HCT116 (cell line): Measurements from ENCODE around the gene LAMC3. TPM values are rescaled to one million over a fixed set of nuclear protein-coding genes. Genes with fewer than 3 reads are reported as not detected.

Experiments used
- ATAC-seq: fragments of 200-7000 bp; cut with Tn5 transposase; 2 replicates; pipeline ENCODE4 v1.9.1; 2020; ENCODE audit warnings: mild to moderate bottlenecking, moderate library complexity
- BruUV-seq: library from RNA; stranded (reverse); fragments of 400-500 nt; replicated peaks from 2 replicates; lab custom pipeline; 2021; lab: Mats Ljungman, UMichigan
- CTCF ChIA-PET: fragments of 300-600 bp; sonication (Branson Sonifier 250); formaldehyde crosslinking; loops from one replicate; lab custom pipeline; 2021; ENCODE audit warnings: antibody characterized with exemption; lab: Charles Lee
- POLR2A ChIA-PET: fragments of 300-600, 350-600 bp; sonication (Branson Sonifier 250); formaldehyde crosslinking; loops from one replicate; lab custom pipeline; 2021; ENCODE audit warnings: antibody characterized with exemption; lab: Charles Lee
- RAD21 ChIA-PET, 2 experiments: fragments of 300-600 bp; sonication (Branson Sonifier 250); formaldehyde crosslinking; loops; one replicate each; lab custom pipeline; 2023; ENCODE audit warnings: low total read pairs in 2 of 2; ENCODE audit not compliant: uncharacterized antibody in 2 of 2, unreplicated experiment in 2 of 2, low non-redundant PET in 1 of 2; lab: Charles Lee
- DNase-seq: peaks from one replicate; pipeline ENCODE4 v3.0.0-alpha.2; 2010; ENCODE audit warnings: low read depth, low spot score
- H2AFZ ChIP-seq: fragments of 200-600 bp; shearing (Covaris generic), sonication (generic); 2 replicates; pipeline ENCODE4 v1.6.1; 2017; ENCODE audit warnings: low read depth, mixed run types, mixed read lengths, antibody characterized with exemption, low read length; ENCODE audit not compliant: poor library complexity, severe bottlenecking
- H3K27ac ChIP-seq: 2 replicates; pipeline ENCODE4 v1.5.1; 2012; ENCODE audit warnings: low read depth, low read length
- H3K27me3 ChIP-seq: fragments of 200-600 bp; sonication (generic); 2 replicates; pipeline ENCODE4 v1.6.1; 2016; ENCODE audit warnings: mixed run types, low read length, mixed read lengths; ENCODE audit not compliant: insufficient read depth
- H3K36me3 ChIP-seq, 2 experiments: fragments of 200-500 bp in 1 of 2; fragments of 200-600 bp in 1 of 2; sonication (Bioruptor generic) in 1 of 2; sonication (generic) in 1 of 2; 2 replicates each; pipeline versions ENCODE4 v1.5.1 to v1.6.1; 2014 to 2016; ENCODE audit warnings: low read length in 2 of 2, inconsistent platforms in 1 of 2, mixed read lengths in 1 of 2, mixed run types in 1 of 2; ENCODE audit not compliant: insufficient read depth in 2 of 2, control insufficient read depth in 1 of 2
- H3K4me1 ChIP-seq, 2 experiments: fragments of 200-600 bp in 1 of 2; sonication (generic) in 1 of 2; 2 replicates each; pipeline versions ENCODE4 v1.5.1 to v1.6.1; 2012 to 2017; ENCODE audit warnings: low read length in 2 of 2, inconsistent platforms in 1 of 2, mild to moderate bottlenecking in 1 of 2, mixed read lengths in 1 of 2, mixed run types in 1 of 2, moderate library complexity in 1 of 2; ENCODE audit not compliant: insufficient read depth in 2 of 2, control insufficient read depth in 1 of 2
- H3K4me2 ChIP-seq: fragments of 200-600 bp; sonication (generic); 2 replicates; pipeline ENCODE4 v1.6.1; 2017; ENCODE audit warnings: mixed run types, low read length, mixed read lengths
- H3K4me3 ChIP-seq, 2 experiments: fragments of 200-600 bp in 1 of 2; sonication (generic) in 1 of 2; replicated peaks in 1 of 2; 2 replicates each; pipeline ENCODE4 v1.5.1; 2011 to 2016; ENCODE audit warnings: low read length in 2 of 2, control low read depth in 1 of 2, low read depth in 1 of 2, mild to moderate bottlenecking in 1 of 2, mixed read lengths in 1 of 2, mixed run types in 1 of 2
- H3K79me2 ChIP-seq: fragments of 200-600 bp; sonication (generic); 2 replicates; pipeline ENCODE4 v1.6.1; 2017; ENCODE audit warnings: mild to moderate bottlenecking, mixed run types, low read length, moderate library complexity, mixed read lengths; ENCODE audit not compliant: insufficient read depth
- H3K9ac ChIP-seq: fragments of 200-600 bp; sonication (generic); 2 replicates; pipeline ENCODE4 v1.6.1; 2016; ENCODE audit warnings: low read length, mixed read lengths
- H3K9me2 ChIP-seq: fragments of 200-600 bp; sonication (generic), shearing (Covaris generic); 2 replicates; pipeline ENCODE4 v1.6.1; 2017; ENCODE audit warnings: mixed run types, mild to moderate bottlenecking, moderate library complexity; ENCODE audit not compliant: insufficient read depth
- H3K9me3 ChIP-seq, 2 experiments: fragments of 200-500 bp in 1 of 2; fragments of 200-600 bp in 1 of 2; sonication (Bioruptor generic) in 1 of 2; sonication (generic) in 1 of 2; 2 replicates each; pipeline ENCODE4 v1.6.1; 2014 to 2017; ENCODE audit warnings: low read length in 2 of 2, mixed read lengths in 2 of 2, inconsistent platforms in 1 of 2, low read depth in 1 of 2, mild to moderate bottlenecking in 1 of 2, mixed run types in 1 of 2, moderate library complexity in 1 of 2; ENCODE audit not compliant: control insufficient read depth in 1 of 2, insufficient read depth in 1 of 2
- H4K20me1 ChIP-seq: fragments of 200-600 bp; sonication (generic), shearing (Covaris generic); 2 replicates; pipeline ENCODE4 v1.6.1; 2017; ENCODE audit warnings: mixed run types, mild to moderate bottlenecking, moderate library complexity; ENCODE audit not compliant: insufficient read depth
- CEBPB ChIP-seq: IDR thresholded peaks from 2 replicates; pipeline ENCODE4 v1.6.1; 2012; ENCODE audit warnings: low read depth
- EGR1 ChIP-seq: IDR thresholded peaks from 2 replicates; pipeline ENCODE4 v1.6.1; 2012; ENCODE audit warnings: low read depth
- ELF1 ChIP-seq: IDR thresholded peaks from 2 replicates; pipeline ENCODE4 v1.6.1; 2012; ENCODE audit warnings: low read depth, borderline replicate concordance
- EZH2phosphoT487 ChIP-seq: fragments of 200-600 bp; IDR thresholded peaks from 2 replicates; pipeline ENCODE4 v1.6.1; 2018; ENCODE audit warnings: antibody characterized with exemption, borderline replicate concordance
- FOSL1 ChIP-seq: IDR thresholded peaks from 2 replicates; pipeline ENCODE4 v1.6.1; 2012; ENCODE audit warnings: low read depth
- JUND ChIP-seq: IDR thresholded peaks from 2 replicates; pipeline ENCODE4 v1.6.1; 2012
- RAD21 ChIP-seq: IDR thresholded peaks from 2 replicates; pipeline ENCODE4 v1.6.1; 2012; ENCODE audit warnings: low read depth, mild to moderate bottlenecking
- SP1 ChIP-seq: IDR thresholded peaks from 2 replicates; pipeline ENCODE4 v1.6.1; 2012; ENCODE audit warnings: low read depth
- SRF ChIP-seq: IDR thresholded peaks from 2 replicates; pipeline ENCODE4 v1.6.1; 2012; ENCODE audit warnings: low read depth
- TCF7L2 ChIP-seq: IDR thresholded peaks from 2 replicates; pipeline ENCODE4 v1.7.0; 2011; ENCODE audit warnings: borderline replicate concordance, inconsistent platforms; ENCODE audit not compliant: insufficient read depth, insufficient read length; ENCODE audit errors: extremely low read depth
- ZFX ChIP-seq: fragments of 450-650 bp; IDR thresholded peaks from 2 replicates; pipeline ENCODE4 v1.6.1; 2017
- intact Hi-C: fragments of 100-400 bp; cut with micrococcal nuclease; formaldehyde crosslinking; loops from 2 replicates; pipeline ENCODE4 v1.10.0; 2022
- total RNA-seq: library from RNA; stranded (reverse); gene quantifications from one replicate; pipeline ENCODE4 v1.2.1, GENCODE V29; 2021; ENCODE audit not compliant: unreplicated experiment
- TF ChIP-seq, protein P1 (sequence below), 3 experiments: fragments of 200-600 bp in 1 of 3; sonication (generic) in 1 of 3; IDR thresholded peaks in 2 of 3; conservative IDR thresholded peaks in 1 of 3; 2 replicates each; pipeline ENCODE4 v1.5.1; 2012 to 2017; ENCODE audit warnings: low read depth in 2 of 3, low read length in 2 of 3, antibody characterized with exemption in 1 of 3, borderline replicate concordance in 1 of 3, control low read depth in 1 of 3, mild to moderate bottlenecking in 1 of 3, mixed read lengths in 1 of 3, mixed run types in 1 of 3, moderate library complexity in 1 of 3; ENCODE audit not compliant: insufficient read depth in 1 of 3
- TF ChIP-seq, protein P2 (sequence below): IDR thresholded peaks from 2 replicates; pipeline ENCODE4 v1.6.1; 2012

LAMC3 gene
- total RNA-seq, 1 experiment from 2014 or later: 7.7 TPM

DNA sequence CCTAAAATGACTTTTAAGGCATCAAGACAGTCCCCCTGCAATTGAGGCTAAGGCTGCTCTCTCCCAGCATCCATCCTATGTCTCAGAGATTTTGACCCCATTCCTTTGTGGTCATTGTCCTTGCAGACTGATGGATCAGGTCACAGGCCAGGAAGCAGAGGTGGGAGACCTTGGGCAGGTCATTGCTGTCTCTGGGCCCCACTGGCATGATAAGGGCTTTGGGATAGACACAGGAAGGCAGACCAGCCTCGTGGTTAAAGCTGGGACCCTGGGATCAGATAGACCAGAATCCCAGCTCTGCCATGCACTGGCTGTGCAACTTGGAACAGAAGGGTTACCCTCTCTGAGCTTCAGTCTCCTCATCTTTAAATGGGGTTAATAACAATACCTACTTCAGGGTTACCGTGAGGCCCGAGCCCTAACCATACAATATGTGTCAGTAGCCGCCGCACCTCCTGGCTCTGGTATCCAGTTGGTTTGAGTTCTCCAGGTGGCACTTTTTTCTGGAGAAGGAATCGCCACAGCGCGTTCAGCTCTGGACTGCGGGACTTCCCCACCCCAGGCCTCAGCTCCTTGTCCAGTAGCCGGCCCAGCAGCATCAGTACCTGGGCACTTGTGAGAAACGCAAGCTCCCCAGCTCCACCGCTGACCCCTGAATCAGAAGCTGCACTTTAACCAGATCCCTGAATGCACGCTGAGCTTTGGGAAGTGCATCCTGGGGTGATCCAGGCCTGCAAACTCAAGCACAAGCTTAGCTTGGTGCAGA is 21.4 kb downstream of the LAMC3 start:
- Histone ChIP-seq H3K9ac (no peak overlapping the region), H3K9me2 (no peaks in the 10 kb centered on the region), H3K4me2 (no peak overlapping the region), H4K20me1 (no peaks in the 10 kb centered on the region), H3K79me2 (no peaks in the 10 kb centered on the region), H3K9me3 (no peaks in the 10 kb centered on the region), H3K27me3 (no peaks in the 10 kb centered on the region), H3K4me1 (no peaks in the 10 kb centered on the region), H3K36me3 (no peaks in the 10 kb centered on the region), H3K27ac (no peak overlapping the region), H3K4me3 (no peak overlapping the region), H2AFZ (no peak overlapping the region)
- intact Hi-C loops: no loop called here
- DNase-seq: no peak
- ChIA-PET RAD21 (no interaction called here), POLR2A (no interaction called here), CTCF (interaction anchor here (1.0 to 1.7 kb wide), 2 partner anchors 13 to 15 kb away, joined by 3 to 7 read pairs; no protein-coding TSS in a partner anchor)
- TF ChIP-seq JUND: no peak
- TF ChIP-seq ELF1: no peak
- TF ChIP-seq EGR1: no peak
- no peak for TF ChIP-seq SP1
- TF ChIP-seq CEBPB: no peak
- no peak for ATAC-seq
- BruUV-seq: no TSS peak

DNA sequence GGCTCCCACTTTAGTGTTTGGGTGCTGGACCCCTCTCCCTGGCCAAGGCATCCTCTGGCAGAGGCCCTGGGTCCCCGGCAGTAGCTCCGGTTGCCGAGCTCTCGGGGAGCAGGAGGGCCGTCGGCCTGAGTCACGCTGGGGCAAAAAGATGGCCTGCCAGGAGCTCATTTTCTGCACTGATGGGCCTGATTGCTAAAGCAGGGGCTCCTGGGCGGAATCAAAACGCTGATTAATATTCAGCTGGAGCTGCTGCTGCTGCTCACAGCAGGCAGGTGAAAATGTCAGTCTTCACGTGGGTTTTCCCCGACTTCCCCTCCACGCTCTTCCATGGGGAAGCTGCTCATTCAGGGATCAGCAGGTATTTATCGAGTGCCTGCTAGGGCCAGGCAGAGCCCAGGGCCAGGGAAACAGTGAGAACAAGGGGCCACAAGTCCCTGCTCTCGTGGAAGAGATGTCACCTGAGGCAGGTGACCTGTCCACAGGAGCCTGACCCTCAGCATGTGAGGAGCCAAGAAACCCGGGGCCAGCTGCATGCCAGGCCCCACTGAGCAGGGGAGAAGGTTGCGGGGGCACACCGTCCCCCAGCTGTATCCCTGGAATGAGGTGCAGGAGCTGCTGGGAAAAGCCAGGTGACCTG is 22.1 kb downstream of the LAMC3 start:
- TF ChIP-seq RAD21: no peak
- TF ChIP-seq ELF1: no peak
- TF ChIP-seq, protein P1, sequence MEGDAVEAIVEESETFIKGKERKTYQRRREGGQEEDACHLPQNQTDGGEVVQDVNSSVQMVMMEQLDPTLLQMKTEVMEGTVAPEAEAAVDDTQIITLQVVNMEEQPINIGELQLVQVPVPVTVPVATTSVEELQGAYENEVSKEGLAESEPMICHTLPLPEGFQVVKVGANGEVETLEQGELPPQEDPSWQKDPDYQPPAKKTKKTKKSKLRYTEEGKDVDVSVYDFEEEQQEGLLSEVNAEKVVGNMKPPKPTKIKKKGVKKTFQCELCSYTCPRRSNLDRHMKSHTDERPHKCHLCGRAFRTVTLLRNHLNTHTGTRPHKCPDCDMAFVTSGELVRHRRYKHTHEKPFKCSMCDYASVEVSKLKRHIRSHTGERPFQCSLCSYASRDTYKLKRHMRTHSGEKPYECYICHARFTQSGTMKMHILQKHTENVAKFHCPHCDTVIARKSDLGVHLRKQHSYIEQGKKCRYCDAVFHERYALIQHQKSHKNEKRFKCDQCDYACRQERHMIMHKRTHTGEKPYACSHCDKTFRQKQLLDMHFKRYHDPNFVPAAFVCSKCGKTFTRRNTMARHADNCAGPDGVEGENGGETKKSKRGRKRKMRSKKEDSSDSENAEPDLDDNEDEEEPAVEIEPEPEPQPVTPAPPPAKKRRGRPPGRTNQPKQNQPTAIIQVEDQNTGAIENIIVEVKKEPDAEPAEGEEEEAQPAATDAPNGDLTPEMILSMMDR (IDR thresholded peaks at IDR 0.05 in 2 of 3, conservative IDR thresholded peaks at IDR 0.05 in 1 of 3; ENCODE audit: borderline replicate concordance in 1 of 3, insufficient read depth in 1 of 3, low read depth in 2 of 3, low read length in 2 of 3): no peak
- no peak for TF ChIP-seq SRF
- no peak for TF ChIP-seq TCF7L2
- no peak for TF ChIP-seq EZH2phosphoT487
- TF ChIP-seq, protein P2, sequence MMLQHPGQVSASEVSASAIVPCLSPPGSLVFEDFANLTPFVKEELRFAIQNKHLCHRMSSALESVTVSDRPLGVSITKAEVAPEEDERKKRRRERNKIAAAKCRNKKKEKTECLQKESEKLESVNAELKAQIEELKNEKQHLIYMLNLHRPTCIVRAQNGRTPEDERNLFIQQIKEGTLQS: no peak
- no peak for TF ChIP-seq JUND
- no peak for TF ChIP-seq FOSL1
- no peak for TF ChIP-seq ZFX
- TF ChIP-seq EGR1: no peak
- TF ChIP-seq SP1: no peak
- ChIA-PET RAD21 (no interaction called here), CTCF (interaction anchor here (1.0 to 1.7 kb wide), 2 partner anchors 13 to 15 kb away, joined by 3 to 7 read pairs; no protein-coding TSS in a partner anchor), POLR2A (no interaction called here)
- Histone ChIP-seq H3K4me1 (no peaks in the 10 kb centered on the region), H3K4me3 (no peak overlapping the region), H3K9me3 (no peaks in the 10 kb centered on the region), H3K4me2 (no peak overlapping the region), H3K79me2 (no peaks in the 10 kb centered on the region), H2AFZ (no peak overlapping the region), H3K9ac (no peak overlapping the region), H3K27ac (no peak overlapping the region), H3K36me3 (no peaks in the 10 kb centered on the region), H4K20me1 (no peaks in the 10 kb centered on the region), H3K9me2 (no peaks in the 10 kb centered on the region), H3K27me3 (no peaks in the 10 kb centered on the region)
- DNase-seq (no peak), ATAC-seq (no peak)
- intact Hi-C loops: no loop called here
- BruUV-seq: no TSS peak
